RWPE1 (cell line): ENCODE results near the gene OCSTAMP.

Experiments
- CTCF ChIA-PET: fragments of 350-600 bp; sonication (Branson Sonifier 250); formaldehyde crosslinking; extraction: SDS; loops from one replicate; lab custom pipeline; 2021; lab: Yijun Ruan, JAX
- POLR2A ChIA-PET: fragments of 400-600 bp; formaldehyde crosslinking; extraction: SDS; loops from one replicate; lab custom pipeline; 2020; ENCODE audit warnings: antibody characterized with exemption; ENCODE audit not compliant: low non-redundant PET; lab: Yijun Ruan, JAX
- DNase-seq: peaks from one replicate; pipeline ENCODE4 v3.0.0; 2012; ENCODE audit warnings: low spot score
- H3K27ac ChIP-seq: fragments of 450-650 bp; 2 replicates; pipeline ENCODE4 v1.5.1; 2017
- TF ChIP-seq, protein P1 (sequence below): fragments of 450-650 bp; conservative IDR thresholded peaks from 2 replicates; pipeline ENCODE4 v1.5.1; 2017; ENCODE audit warnings: low read depth, mild to moderate bottlenecking

Gene OCSTAMP

GRCh38 chr20:46557231-46557956 lies 6.9 kb upstream of the OCSTAMP start:
- DNase-seq = peak; percentile 41
- POLR2A ChIA-PET = no interaction called here
- CTCF ChIA-PET = interaction anchor here (0.7 kb wide), 1 partner anchor 50 kb away, joined by 3 read pairs; no protein-coding TSS in a partner anchor
- TF ChIP-seq, protein P1, sequence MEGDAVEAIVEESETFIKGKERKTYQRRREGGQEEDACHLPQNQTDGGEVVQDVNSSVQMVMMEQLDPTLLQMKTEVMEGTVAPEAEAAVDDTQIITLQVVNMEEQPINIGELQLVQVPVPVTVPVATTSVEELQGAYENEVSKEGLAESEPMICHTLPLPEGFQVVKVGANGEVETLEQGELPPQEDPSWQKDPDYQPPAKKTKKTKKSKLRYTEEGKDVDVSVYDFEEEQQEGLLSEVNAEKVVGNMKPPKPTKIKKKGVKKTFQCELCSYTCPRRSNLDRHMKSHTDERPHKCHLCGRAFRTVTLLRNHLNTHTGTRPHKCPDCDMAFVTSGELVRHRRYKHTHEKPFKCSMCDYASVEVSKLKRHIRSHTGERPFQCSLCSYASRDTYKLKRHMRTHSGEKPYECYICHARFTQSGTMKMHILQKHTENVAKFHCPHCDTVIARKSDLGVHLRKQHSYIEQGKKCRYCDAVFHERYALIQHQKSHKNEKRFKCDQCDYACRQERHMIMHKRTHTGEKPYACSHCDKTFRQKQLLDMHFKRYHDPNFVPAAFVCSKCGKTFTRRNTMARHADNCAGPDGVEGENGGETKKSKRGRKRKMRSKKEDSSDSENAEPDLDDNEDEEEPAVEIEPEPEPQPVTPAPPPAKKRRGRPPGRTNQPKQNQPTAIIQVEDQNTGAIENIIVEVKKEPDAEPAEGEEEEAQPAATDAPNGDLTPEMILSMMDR = no peak
- H3K27ac ChIP-seq = no peak overlapping the region

DNA sequence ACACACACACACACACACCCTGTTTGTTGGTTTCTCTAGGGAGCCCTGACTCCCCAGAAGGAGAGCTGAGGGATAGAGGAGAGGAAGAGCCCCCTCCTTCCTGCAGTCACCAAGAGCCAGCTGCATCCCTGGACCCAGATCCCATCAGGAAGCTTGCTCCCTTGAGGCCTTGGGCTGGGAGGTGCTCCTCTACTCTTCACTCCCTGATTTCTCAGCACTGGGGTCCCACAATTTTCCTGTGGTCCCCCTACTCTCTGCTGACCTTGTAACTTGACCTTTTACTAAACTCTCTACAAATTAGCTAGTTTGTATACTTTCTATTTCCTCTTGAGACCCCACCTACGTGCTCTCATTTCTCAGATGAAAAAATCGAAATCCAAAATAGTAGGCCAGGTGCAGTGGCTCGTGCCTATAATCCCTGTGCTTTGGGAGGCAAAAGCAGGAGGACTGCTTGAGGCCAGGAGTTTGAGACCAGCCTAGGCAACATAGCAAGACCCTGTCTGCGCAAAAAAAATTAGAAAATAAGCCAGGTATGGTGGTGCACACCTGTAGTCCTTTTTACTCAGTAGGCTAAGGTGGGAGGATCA lies 5.0 kb upstream of the OCSTAMP start:
- no peak for DNase-seq
- no peak overlapping the region for H3K27ac ChIP-seq
- TF ChIP-seq, protein P1 = no peak
- ChIA-PET CTCF (interaction anchor here (0.6 to 0.7 kb wide), 2 partner anchors 107 to 829 kb away, joined by 3 to 4 read pairs; no protein-coding TSS in a partner anchor), POLR2A (no interaction called here)

DNA sequence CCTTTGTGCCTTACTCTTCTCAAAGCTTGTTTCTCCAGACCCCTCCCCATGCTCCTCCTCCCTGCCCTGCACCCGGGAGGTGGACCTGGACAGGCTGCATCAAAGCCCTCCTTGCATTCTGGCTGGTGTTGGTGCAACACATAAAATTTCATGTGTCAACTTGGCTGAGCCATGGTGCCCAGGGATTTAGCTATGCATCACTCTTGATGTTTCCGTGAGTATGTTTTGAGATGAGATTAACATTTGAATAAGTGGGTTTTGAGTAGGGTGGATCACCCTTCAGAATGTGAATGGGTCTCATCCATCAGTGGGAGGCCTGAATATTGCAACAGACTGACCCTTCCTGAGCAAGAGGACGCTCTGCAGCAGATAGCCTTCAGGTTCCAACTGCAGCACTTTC lies 4.4 kb upstream of the OCSTAMP start:
- CTCF ChIA-PET = interaction anchor here (0.9 kb wide), 1 partner anchor 8 kb away, joined by 4 read pairs; no protein-coding TSS in a partner anchor
- no peak for DNase-seq
- POLR2A ChIA-PET = no interaction called here
- H3K27ac ChIP-seq = no peak overlapping the region
- TF ChIP-seq, protein P1 = no peak

DNA sequence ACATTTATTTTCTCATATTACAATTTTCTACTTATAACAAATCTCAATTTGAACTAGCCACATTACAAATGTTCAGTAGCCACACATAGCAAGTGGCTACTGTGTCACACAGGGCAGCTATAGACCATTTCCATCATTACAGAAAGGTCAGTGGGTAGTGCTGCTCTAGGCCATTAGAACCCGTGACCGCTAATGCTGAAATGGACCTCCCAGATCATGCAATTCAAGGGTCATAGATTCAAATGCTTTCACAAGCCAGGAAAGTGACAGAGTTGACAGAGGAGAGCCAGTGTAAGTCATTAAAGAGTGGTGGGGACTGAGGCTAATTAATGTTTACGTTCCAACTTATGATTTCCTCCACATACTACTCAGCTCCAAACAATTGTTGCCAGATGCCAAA lies 3.5 kb upstream of the OCSTAMP start:
- H3K27ac ChIP-seq = no peak overlapping the region
- TF ChIP-seq, protein P1 = no peak
- DNase-seq = no peak
- ChIA-PET POLR2A (no interaction called here), CTCF (interaction anchor here (0.9 kb wide), 1 partner anchor 9 kb away, joined by 4 read pairs; no protein-coding TSS in a partner anchor)

GRCh38 chr20:46552460-46553420 lies 2.3 kb upstream of the OCSTAMP start:
- TF ChIP-seq, protein P1 = no peak
- H3K27ac ChIP-seq = no peak overlapping the region
- DNase-seq = no peak
- CTCF ChIA-PET = interaction anchor here (0.6 to 3.4 kb wide), 5 partner anchors 9 to 141 kb away, joined by 4 to 19 read pairs (median 4); no protein-coding TSS in a partner anchor
- POLR2A ChIA-PET = no interaction called here
